SK-N-MC (cell line): ENCODE results near the gene AP1M1.

Experiments used
- EZH2 ChIP-seq: fragments of 200-600 bp; sonication (generic); IDR thresholded peaks from one replicate; pipeline ENCODE4 v1.6.1; 2017; ENCODE audit warnings: antibody characterized with exemption
- FOXP2 ChIP-seq: optimal IDR thresholded peaks from 2 replicates; pipeline ENCODE3; 2011; ENCODE audit warnings: mild to moderate bottlenecking, moderate library complexity; ENCODE audit not compliant: insufficient read depth; ENCODE audit errors: extremely low read length, control extremely low read depth
- POLR2AphosphoS5 ChIP-seq: IDR thresholded peaks from 2 replicates; pipeline ENCODE4 v1.6.1; 2012; ENCODE audit warnings: mild to moderate bottlenecking, low read depth, low read length, borderline replicate concordance

DNA sequence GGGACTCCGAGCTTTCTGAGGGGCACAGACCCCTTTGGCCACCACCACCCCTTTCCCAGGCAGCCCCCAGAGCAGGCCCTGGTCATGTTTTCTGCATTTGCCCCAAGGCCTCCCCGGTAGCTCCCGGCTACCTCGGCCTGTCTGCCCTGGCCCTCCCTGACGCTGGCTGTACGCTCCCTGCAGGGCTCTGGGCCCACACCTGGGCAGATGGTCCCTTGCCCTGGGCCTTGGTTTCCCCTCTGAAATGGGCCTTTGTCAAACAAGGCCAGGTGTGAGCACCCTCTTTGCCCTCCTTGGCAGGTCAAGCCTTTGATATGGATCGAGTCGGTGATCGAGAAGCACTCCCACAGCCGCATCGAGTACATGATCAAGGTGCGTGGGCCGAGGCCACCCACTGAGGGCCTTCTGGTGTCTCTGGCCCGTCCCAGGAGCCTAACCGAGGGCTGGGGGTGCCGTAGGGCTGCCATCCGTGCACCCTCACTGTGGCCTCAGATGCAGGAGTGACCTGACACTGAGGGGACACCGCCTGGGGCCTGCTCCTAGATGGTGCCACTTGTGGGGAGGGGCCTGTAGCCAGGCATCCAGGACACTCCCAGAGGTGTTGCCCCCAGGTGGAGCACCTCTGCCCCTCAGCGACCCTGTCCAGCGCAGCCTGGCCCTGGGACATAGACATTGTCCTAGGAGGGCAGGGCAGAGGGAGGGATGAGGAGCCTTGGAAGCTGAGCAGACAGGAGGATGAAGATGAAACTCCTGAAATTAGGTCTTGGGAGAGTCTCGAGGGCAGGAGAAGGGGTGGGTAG lies 30.3 kb downstream of the AP1M1 start:
- no peak for TF ChIP-seq POLR2AphosphoS5
- TF ChIP-seq EZH2, result no peak
- TF ChIP-seq FOXP2, result no peak
